Measurements from ENCODE around the gene OR1L8.

OR1L8 gene

DNA sequence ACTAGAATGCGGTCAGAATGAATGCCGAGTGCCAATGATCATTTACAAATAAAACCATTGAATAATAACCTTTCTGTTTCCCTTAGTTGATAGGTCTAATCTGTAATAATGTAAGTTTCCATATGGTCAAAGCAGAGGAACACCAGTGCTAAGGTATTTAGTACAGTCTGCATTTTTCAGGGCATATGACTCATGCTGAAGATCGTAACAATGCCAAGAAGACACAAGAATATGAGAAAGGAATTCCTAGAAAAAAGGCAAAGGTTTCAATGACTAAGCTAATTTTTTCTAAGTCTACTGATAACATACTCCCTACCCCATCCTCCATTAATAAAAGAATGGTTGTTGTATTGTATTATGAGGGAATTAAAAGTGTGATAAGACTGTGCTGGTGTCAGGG lies 2.8 kb downstream of the OR1L8 start:
- TF ChIP-seq TAF1 (IDR thresholded peaks at IDR 0.05; ENCODE audit: borderline replicate concordance, insufficient read depth, low read length) (no peak), FOXP2 (optimal IDR thresholded peaks at IDR 0.05; ENCODE audit: borderline replicate concordance, extremely low read depth, extremely low read length, insufficient read depth) (no peak), POLR2AphosphoS5 (IDR thresholded peaks at IDR 0.05; ENCODE audit: low read depth, low read length) (no peak), SIN3A (IDR thresholded peaks at IDR 0.05; ENCODE audit: borderline replicate concordance, insufficient read depth, low read length) (no peak)
- TF ChIP-seq, protein P1, sequence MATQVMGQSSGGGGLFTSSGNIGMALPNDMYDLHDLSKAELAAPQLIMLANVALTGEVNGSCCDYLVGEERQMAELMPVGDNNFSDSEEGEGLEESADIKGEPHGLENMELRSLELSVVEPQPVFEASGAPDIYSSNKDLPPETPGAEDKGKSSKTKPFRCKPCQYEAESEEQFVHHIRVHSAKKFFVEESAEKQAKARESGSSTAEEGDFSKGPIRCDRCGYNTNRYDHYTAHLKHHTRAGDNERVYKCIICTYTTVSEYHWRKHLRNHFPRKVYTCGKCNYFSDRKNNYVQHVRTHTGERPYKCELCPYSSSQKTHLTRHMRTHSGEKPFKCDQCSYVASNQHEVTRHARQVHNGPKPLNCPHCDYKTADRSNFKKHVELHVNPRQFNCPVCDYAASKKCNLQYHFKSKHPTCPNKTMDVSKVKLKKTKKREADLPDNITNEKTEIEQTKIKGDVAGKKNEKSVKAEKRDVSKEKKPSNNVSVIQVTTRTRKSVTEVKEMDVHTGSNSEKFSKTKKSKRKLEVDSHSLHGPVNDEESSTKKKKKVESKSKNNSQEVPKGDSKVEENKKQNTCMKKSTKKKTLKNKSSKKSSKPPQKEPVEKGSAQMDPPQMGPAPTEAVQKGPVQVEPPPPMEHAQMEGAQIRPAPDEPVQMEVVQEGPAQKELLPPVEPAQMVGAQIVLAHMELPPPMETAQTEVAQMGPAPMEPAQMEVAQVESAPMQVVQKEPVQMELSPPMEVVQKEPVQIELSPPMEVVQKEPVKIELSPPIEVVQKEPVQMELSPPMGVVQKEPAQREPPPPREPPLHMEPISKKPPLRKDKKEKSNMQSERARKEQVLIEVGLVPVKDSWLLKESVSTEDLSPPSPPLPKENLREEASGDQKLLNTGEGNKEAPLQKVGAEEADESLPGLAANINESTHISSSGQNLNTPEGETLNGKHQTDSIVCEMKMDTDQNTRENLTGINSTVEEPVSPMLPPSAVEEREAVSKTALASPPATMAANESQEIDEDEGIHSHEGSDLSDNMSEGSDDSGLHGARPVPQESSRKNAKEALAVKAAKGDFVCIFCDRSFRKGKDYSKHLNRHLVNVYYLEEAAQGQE (IDR thresholded peaks at IDR 0.05; ENCODE audit: insufficient read depth in 1 of 2, low read depth in 2 of 2, low read length in 2 of 2): no peak

GRCh38 chr9:122579874-122580273 lies 3.3 kb downstream of the OR1L8 start:
- no peak for TF ChIP-seq FOXP2 (optimal IDR thresholded peaks at IDR 0.05; ENCODE audit: borderline replicate concordance, extremely low read depth, extremely low read length, insufficient read depth)
- TF ChIP-seq, protein P1 (IDR thresholded peaks at IDR 0.05; ENCODE audit: insufficient read depth in 1 of 2, low read depth in 2 of 2, low read length in 2 of 2): no peak
- TF ChIP-seq TAF1 (IDR thresholded peaks at IDR 0.05; ENCODE audit: borderline replicate concordance, insufficient read depth, low read length): no peak
- no peak for TF ChIP-seq POLR2AphosphoS5 (IDR thresholded peaks at IDR 0.05; ENCODE audit: low read depth, low read length)
- no peak for TF ChIP-seq SIN3A (IDR thresholded peaks at IDR 0.05; ENCODE audit: borderline replicate concordance, insufficient read depth, low read length)

GRCh38 chr9:122572456-122572855 lies 10.7 kb downstream of the OR1L8 start:
- TF ChIP-seq, protein P1 (IDR thresholded peaks at IDR 0.05; ENCODE audit: insufficient read depth in 1 of 2, low read depth in 2 of 2, low read length in 2 of 2): no peak
- TF ChIP-seq POLR2AphosphoS5 (IDR thresholded peaks at IDR 0.05; ENCODE audit: low read depth, low read length): no peak
- TF ChIP-seq FOXP2 (optimal IDR thresholded peaks at IDR 0.05; ENCODE audit: borderline replicate concordance, extremely low read depth, extremely low read length, insufficient read depth): no peak
- TF ChIP-seq SIN3A (IDR thresholded peaks at IDR 0.05; ENCODE audit: borderline replicate concordance, insufficient read depth, low read length): no peak
- TF ChIP-seq TAF1 (IDR thresholded peaks at IDR 0.05; ENCODE audit: borderline replicate concordance, insufficient read depth, low read length): no peak

DNA sequence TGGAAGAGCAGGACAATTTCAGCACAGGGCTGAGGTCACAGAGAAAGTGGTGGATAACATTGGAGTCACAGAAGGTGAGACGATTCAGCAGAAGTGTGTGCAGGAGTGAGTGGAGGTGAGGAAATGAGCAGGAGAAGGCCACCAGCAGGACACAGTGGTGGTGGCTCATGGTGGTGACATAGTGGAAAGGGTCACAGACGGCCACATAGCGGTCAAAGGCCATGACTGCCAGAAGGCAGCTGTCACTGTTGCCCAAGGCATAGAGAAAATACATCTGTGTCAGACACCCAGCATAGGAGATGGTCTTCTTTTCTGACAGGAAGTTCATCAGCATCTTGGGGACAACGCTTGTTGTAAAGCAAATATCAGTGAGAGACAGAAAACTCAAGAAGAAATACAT lies 15.3 kb downstream of the OR1L8 start:
- TF ChIP-seq TAF1 (IDR thresholded peaks at IDR 0.05; ENCODE audit: borderline replicate concordance, insufficient read depth, low read length) (no peak), FOXP2 (optimal IDR thresholded peaks at IDR 0.05; ENCODE audit: borderline replicate concordance, extremely low read depth, extremely low read length, insufficient read depth) (no peak), POLR2AphosphoS5 (IDR thresholded peaks at IDR 0.05; ENCODE audit: low read depth, low read length) (no peak), SIN3A (IDR thresholded peaks at IDR 0.05; ENCODE audit: borderline replicate concordance, insufficient read depth, low read length) (no peak)
- TF ChIP-seq, protein P1 (IDR thresholded peaks at IDR 0.05; ENCODE audit: insufficient read depth in 1 of 2, low read depth in 2 of 2, low read length in 2 of 2): no peak
